Ishikawa (cell line): Measurements from ENCODE around the gene KRT79.

Experiments
- CEBPB ChIP-seq: IDR thresholded peaks from 2 replicates; pipeline ENCODE4 v1.6.1; 2012
- CREB1 ChIP-seq: IDR thresholded peaks from 2 replicates; pipeline ENCODE4 v1.6.1; 2012; ENCODE audit warnings: low read depth
- EGR1 ChIP-seq: IDR thresholded peaks from 2 replicates; pipeline ENCODE4 v1.6.1; 2012
- EP300 ChIP-seq: IDR thresholded peaks from 2 replicates; pipeline ENCODE4 v1.6.1; 2012; ENCODE audit warnings: borderline replicate concordance
- FOXM1 ChIP-seq: IDR thresholded peaks from 2 replicates; pipeline ENCODE4 v1.6.1; 2012; ENCODE audit warnings: low read depth, borderline replicate concordance
- NFIC ChIP-seq: IDR thresholded peaks from 2 replicates; pipeline ENCODE4 v1.6.1; 2012
- RAD21 ChIP-seq: IDR thresholded peaks from 2 replicates; pipeline ENCODE4 v1.6.1; 2012; ENCODE audit warnings: low read depth
- TAF1 ChIP-seq: IDR thresholded peaks from 2 replicates; pipeline ENCODE4 v1.6.1; 2012; ENCODE audit warnings: low read depth, mild to moderate bottlenecking
- TCF12 ChIP-seq: IDR thresholded peaks from 2 replicates; pipeline ENCODE4 v1.6.1; 2012; ENCODE audit warnings: low read depth
- TEAD4 ChIP-seq: IDR thresholded peaks from 2 replicates; pipeline ENCODE4 v1.6.1; 2012
- YY1 ChIP-seq: IDR thresholded peaks from 2 replicates; pipeline ENCODE4 v1.6.1; 2012; ENCODE audit warnings: low read depth
- ZBTB7A ChIP-seq: IDR thresholded peaks from 2 replicates; pipeline ENCODE4 v1.6.1; 2012; ENCODE audit warnings: low read depth
- TF ChIP-seq, protein P1 (sequence below): IDR thresholded peaks from 2 replicates; pipeline ENCODE4 v1.6.1; 2012
- TF ChIP-seq, protein P2 (sequence below): IDR thresholded peaks from 2 replicates; pipeline ENCODE4 v1.6.1; 2012; ENCODE audit warnings: low read depth, mild to moderate bottlenecking
- TF ChIP-seq, protein P3 (sequence below): IDR thresholded peaks from 2 replicates; pipeline ENCODE4 v1.6.1; 2012

KRT79 gene

DNA sequence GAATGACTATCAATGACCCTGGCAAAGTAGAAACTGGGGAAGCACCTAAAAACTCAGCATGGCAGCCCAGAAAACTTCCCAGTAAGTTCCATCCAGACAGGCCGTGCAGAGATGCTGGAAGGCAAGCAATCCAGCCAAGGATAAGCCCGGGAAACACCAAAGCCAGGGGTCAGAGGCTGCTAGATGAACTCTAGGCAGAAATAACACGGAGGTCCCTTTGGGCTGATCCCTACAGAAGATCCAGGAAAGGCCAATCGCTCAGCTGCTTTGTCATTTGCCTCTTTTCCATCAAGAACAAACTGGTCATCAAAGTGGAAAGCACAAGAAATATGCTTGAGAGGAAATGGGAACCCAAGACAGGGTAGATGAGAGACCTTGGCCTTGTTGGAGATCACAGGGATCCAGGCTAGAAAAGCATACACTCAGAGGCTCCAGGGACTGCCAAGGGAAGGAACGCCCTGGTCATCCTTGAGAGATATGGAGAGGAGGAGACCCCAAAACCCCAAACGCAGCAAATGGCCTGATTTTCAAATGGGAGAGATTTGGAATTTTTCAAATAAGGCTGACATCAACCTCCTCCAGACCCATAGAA, 6.5 kb downstream of the KRT79 start:
- TF ChIP-seq EGR1 (no peak), TAF1 (no peak), YY1 (no peak), ZBTB7A (no peak), FOXM1 (no peak), CREB1 (no peak), NFIC (no peak), CEBPB (no peak), RAD21 (no peak), TCF12 (no peak), TEAD4 (no peak), EP300 (no peak)
- TF ChIP-seq, protein P1, sequence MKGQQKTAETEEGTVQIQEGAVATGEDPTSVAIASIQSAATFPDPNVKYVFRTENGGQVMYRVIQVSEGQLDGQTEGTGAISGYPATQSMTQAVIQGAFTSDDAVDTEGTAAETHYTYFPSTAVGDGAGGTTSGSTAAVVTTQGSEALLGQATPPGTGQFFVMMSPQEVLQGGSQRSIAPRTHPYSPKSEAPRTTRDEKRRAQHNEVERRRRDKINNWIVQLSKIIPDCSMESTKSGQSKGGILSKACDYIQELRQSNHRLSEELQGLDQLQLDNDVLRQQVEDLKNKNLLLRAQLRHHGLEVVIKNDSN = no peak
- TF ChIP-seq, protein P2, sequence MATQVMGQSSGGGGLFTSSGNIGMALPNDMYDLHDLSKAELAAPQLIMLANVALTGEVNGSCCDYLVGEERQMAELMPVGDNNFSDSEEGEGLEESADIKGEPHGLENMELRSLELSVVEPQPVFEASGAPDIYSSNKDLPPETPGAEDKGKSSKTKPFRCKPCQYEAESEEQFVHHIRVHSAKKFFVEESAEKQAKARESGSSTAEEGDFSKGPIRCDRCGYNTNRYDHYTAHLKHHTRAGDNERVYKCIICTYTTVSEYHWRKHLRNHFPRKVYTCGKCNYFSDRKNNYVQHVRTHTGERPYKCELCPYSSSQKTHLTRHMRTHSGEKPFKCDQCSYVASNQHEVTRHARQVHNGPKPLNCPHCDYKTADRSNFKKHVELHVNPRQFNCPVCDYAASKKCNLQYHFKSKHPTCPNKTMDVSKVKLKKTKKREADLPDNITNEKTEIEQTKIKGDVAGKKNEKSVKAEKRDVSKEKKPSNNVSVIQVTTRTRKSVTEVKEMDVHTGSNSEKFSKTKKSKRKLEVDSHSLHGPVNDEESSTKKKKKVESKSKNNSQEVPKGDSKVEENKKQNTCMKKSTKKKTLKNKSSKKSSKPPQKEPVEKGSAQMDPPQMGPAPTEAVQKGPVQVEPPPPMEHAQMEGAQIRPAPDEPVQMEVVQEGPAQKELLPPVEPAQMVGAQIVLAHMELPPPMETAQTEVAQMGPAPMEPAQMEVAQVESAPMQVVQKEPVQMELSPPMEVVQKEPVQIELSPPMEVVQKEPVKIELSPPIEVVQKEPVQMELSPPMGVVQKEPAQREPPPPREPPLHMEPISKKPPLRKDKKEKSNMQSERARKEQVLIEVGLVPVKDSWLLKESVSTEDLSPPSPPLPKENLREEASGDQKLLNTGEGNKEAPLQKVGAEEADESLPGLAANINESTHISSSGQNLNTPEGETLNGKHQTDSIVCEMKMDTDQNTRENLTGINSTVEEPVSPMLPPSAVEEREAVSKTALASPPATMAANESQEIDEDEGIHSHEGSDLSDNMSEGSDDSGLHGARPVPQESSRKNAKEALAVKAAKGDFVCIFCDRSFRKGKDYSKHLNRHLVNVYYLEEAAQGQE = no peak
- TF ChIP-seq, protein P3, sequence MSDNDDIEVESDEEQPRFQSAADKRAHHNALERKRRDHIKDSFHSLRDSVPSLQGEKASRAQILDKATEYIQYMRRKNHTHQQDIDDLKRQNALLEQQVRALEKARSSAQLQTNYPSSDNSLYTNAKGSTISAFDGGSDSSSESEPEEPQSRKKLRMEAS = no peak

DNA sequence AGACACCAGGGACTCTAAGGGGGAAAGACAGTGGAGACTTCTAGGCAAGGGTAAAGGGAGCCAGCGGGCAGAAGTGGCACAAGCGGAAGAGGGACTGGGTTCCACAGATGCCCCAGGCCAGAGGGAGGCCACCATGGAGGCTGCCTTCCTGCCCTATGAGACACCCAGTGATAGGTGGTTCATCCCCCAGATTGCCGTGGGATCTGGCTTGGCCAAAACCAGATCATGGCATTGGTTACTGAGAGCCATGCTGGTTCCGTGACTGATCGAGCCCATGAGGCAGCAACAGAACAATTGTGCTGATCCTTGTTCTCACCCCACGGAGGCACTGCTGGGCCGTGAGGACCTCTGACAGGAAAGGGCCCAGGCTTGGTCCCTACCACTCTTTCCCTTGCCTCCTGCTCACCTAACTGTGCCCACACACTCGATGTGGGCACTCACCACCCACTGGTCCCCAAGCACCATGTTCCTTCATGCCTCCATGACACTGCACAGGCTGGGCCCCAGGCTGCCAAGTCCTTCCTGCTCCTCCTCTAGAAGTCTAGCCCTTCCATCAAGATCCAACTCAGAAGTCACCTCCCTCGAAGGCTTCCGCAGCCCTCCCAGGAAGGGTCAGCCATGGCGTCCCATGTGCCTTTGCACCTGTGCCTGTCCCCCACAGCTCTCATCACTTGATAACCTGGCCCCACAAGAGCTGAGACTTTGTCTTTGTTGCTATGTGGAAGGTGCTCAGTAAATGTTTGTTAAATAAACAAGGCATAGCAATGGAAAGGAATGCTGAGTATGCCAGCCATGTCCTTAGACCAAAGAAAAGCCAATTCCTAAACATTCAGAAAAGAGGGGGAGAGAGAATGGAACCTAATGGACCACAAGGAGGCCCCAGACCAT, 7.3 kb downstream of the KRT79 start:
- TF ChIP-seq TCF12 = no peak
- TF ChIP-seq NFIC = no peak
- TF ChIP-seq CREB1 = no peak
- TF ChIP-seq CEBPB = no peak
- no peak for TF ChIP-seq TEAD4
- TF ChIP-seq, protein P1 = no peak
- no peak for TF ChIP-seq YY1
- TF ChIP-seq, protein P2 = no peak
- no peak for TF ChIP-seq FOXM1
- TF ChIP-seq TAF1 = no peak
- TF ChIP-seq EP300 = no peak
- TF ChIP-seq EGR1 = no peak
- no peak for TF ChIP-seq RAD21
- TF ChIP-seq, protein P3 = no peak
- TF ChIP-seq ZBTB7A = no peak

DNA sequence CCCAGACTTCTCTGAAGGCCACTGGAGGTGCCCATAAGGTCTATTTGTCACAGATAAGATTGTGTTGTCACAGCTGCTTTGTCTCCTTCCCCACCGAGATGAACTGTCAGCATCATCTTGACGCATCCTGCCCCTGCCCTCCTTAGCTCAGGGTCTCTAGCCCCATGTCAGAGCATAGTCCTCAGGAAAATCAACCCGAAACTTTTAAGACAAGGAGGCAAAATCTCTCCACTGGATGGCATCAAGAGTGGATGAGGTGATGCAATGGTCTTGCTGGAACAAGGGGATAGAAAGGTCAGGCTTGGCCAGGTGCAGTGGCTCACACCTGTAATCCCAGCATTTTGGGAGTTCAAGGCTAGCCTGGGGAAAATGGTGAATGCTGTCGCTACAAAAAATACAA, 8.2 kb downstream of the KRT79 start:
- TF ChIP-seq EGR1 = no peak
- no peak for TF ChIP-seq FOXM1
- TF ChIP-seq TEAD4 = no peak

DNA sequence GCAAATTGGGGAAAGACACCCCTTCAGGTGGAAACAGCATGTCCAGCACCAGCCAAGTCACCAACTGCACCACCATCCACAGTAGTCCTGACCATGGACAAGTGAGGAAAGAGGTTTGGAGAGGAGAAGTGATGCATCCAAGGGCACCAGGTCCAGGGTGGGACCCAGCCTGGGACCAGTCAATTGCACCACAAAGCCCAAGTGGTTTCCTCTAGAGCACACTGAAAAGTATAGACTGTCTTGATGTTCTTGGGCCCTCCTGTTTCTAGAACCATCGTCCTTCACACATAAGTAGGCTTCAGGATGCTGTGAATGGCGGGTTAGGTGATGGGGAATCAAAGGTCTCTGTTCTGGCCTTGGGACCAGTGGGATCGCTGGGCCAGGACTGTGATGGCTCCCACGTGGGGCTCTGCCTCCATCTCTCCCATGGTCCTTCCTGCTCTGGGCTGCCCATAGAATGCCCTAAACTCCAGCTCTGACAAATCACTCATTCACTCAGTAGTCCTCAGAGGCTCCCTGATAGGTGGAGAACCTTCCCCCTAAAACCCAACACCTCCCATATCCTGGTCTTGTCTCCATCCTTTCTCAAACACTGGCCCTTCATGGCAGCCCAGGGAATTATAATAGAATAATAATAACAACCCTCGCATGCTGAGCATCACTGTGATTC, 9.2 kb downstream of the KRT79 start:
- TF ChIP-seq NFIC (no peak), RAD21 (no peak), CREB1 (no peak), TCF12 (no peak)
- TF ChIP-seq, protein P1 = no peak

DNA sequence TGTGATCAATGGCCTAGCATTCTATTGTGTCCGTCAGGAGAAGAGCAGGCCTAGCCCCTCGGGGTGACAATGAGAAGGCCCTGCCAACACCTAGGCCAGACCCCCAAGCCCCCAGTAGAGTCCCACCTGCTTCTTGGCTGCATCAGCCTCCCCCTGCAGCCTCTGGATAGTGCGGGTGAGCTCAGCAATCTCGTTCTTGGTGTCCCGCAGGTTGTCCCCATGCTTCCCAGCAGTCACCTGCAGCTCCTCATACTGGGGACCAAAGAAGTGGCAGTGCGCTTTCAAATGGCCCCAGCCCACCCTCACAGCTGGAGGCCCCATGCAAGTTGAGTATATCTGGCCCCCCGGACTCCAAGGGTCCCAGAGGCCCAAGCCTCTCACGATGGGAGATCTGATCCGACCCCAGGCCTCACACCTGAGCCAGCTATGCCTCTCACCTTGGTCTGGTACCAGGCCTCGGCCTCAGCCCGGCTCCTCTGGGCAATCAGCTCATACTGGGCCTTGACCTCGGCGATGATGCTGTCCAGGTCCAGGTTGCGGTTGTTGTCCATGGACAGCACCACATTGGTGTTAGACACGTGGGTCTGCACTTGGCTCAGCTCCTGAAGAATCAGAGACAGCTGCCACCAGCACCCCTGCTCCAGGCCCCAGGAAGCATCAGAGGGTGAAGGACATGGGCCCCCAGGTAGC, 10.2 kb downstream of the KRT79 start:
- TF ChIP-seq, protein P2 = no peak
- TF ChIP-seq TEAD4 = no peak
- TF ChIP-seq, protein P1 = no peak
- no peak for TF ChIP-seq TCF12
- no peak for TF ChIP-seq TAF1
- no peak for TF ChIP-seq ZBTB7A
- no peak for TF ChIP-seq RAD21
- TF ChIP-seq EGR1 = no peak
- TF ChIP-seq, protein P3 = no peak
- no peak for TF ChIP-seq FOXM1
- TF ChIP-seq NFIC = no peak
